ENCODE measurements around the gene LY6G6D. TPM values are rescaled to one million over a fixed set of nuclear protein-coding genes. Genes with fewer than 3 reads are reported as not detected.
A peak's percentile ranks its signal among the peaks of the same experiment; 100 is the strongest.

Gene LY6G6D
- total and polyA plus RNA-seq, 2 of the 13 experiments (the other 11 are each of a cell fraction or from before 2014, with no cell fraction given), result not detected

GRCh38 chr6:31765910-31766794, 51.0 kb downstream of the LY6G6D start (continued):
- TF ChIP-seq MIXL1 (CRISPR knock-in tag; IDR thresholded peaks at IDR 0.05) (0 out of 2 replicates have a peak, but pooled peaks have one; percentile 27), TSC22D2 (CRISPR knock-in tag; IDR thresholded peaks at IDR 0.05; ENCODE audit: borderline replicate concordance) (no peak), HNF1A (IDR thresholded peaks at IDR 0.05; ENCODE audit: low read depth) (no peak), HNF1A (CRISPR knock-in tag; IDR thresholded peaks at IDR 0.05; ENCODE audit: borderline replicate concordance) (peak; percentile 51; the same call in 1 of the 2 replicates), NPAS2 (CRISPR knock-in tag; IDR thresholded peaks at IDR 0.05; ENCODE audit: borderline replicate concordance) (no peak), ZNF142 (CRISPR knock-in tag; IDR thresholded peaks at IDR 0.05) (0 out of 2 replicates have a peak, but pooled peaks have one; percentile 50), FOXC1 (CRISPR knock-in tag; IDR thresholded peaks at IDR 0.05; ENCODE audit: borderline replicate concordance) (0 out of 2 replicates have a peak, but pooled peaks have one; percentile 44), BCL3 (CRISPR knock-in tag; IDR thresholded peaks at IDR 0.05) (peak; percentile 98), ELK4 (CRISPR knock-in tag; IDR thresholded peaks at IDR 0.05; ENCODE audit: borderline replicate concordance) (no peak), SRF (IDR thresholded peaks at IDR 0.05; ENCODE audit: low read depth, low read length) (no peak), ZNF296 (CRISPR knock-in tag; conservative IDR thresholded peaks at IDR 0.05) (no peak)

Measured in HepG2 (cell line).